GM20431 (cell line): ENCODE measurements around the gene FUT7.
"Not testable (repeated sequence)": the region's sequence is repeated elsewhere in the genome, so short reads cannot be mapped to it uniquely, and the experiment has no call there.

Source experiments
- in situ Hi-C: fragments of 300-500 bp; cut with MseI, MboI; formaldehyde crosslinking; loops from one replicate; pipeline ENCODE4 v1.15.0; 2020; ENCODE audit warnings: low sequenced_read_pairs; ENCODE audit not compliant: unreplicated experiment

FUT7 gene

GRCh38 chr9:137009217-137009616 is 22.7 kb downstream of the FUT7 start:
- in situ Hi-C loops = no loop called here

- in situ Hi-C loops = no loop called here
These were observed 23.6 kb downstream of the FUT7 start for GRCh38 chr9:137008312-137008711.

GRCh38 chr9:137007816-137008270 is 24.0 kb downstream of the FUT7 start:
- in situ Hi-C loops = no loop called here

GRCh38 chr9:137007108-137007815 is 24.6 kb downstream of the FUT7 start:
- in situ Hi-C loops = no loop called here

GRCh38 chr9:137006116-137007003 is 25.5 kb downstream of the FUT7 start:
- in situ Hi-C loops = no loop called here

GRCh38 chr9:137004285-137004684 is 27.6 kb downstream of the FUT7 start:
- in situ Hi-C loops = not testable (repeated sequence)

GRCh38 chr9:137002646-137003041 is 29.2 kb downstream of the FUT7 start:
- in situ Hi-C loops = no loop called here

GRCh38 chr9:137001857-137002645 is 29.8 kb downstream of the FUT7 start:
- in situ Hi-C loops = no loop called here

- in situ Hi-C loops = no loop called here
These were observed 31.5 kb downstream of the FUT7 start for GRCh38 chr9:137000177-137000930.

- in situ Hi-C loops = no loop called here
These were observed 34.1 kb downstream of the FUT7 start for GRCh38 chr9:136997830-136998234.

GRCh38 chr9:136997371-136997770 is 34.5 kb downstream of the FUT7 start:
- in situ Hi-C loops = no loop called here

GRCh38 chr9:136996361-136997292 is 35.3 kb downstream of the FUT7 start, which contains the start of gene CLIC3:
TSS of gene CLIC3 (minus strand) at chr9:136996568. CDS start at chr9:136996543, 25 bp downstream.
- in situ Hi-C loops = no loop called here

- in situ Hi-C loops = no loop called here
These were observed 36.0 kb downstream of the FUT7 start for GRCh38 chr9:136995772-136996311.

GRCh38 chr9:136995362-136995761 is 36.5 kb downstream of the FUT7 start:
- in situ Hi-C loops = no loop called here

- in situ Hi-C loops = no loop called here
These were observed 37.0 kb downstream of the FUT7 start for GRCh38 chr9:136994888-136995230.

GRCh38 chr9:136994180-136994887 is 37.6 kb downstream of the FUT7 start:
- in situ Hi-C loops = no loop called here

- in situ Hi-C loops = no loop called here
These were observed 39.0 kb downstream of the FUT7 start for GRCh38 chr9:136992819-136993369.
